GM11168 (cell line): Measurements from ENCODE around the gene SCIN.

ENCODE experiments used
- in situ Hi-C: fragments of 300-500 bp; cut with MboI; formaldehyde crosslinking; loops from one replicate; pipeline ENCODE4 v1.12.0; 2022; ENCODE audit warnings: low sequenced_read_pairs; ENCODE audit not compliant: unreplicated experiment

SCIN gene

DNA sequence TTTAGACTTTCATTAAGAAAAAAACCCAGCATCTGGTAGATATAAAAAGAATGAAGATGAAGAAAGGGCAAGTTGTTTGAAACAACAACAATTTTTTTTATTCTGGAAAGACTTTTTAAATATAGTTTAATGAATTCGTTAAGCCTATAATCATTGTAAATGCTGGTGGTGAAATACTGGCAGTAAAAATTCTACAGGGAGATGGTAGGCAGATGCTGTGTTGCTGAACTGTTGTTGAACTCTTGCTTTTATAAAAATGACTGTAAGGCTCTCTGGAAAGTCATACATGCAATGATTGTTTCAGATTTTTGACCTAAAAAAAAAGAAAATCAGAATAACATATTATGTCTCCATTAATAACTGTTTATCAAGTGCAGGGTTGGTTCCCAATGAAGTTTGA lies 39.0 kb downstream of the SCIN start:
- in situ Hi-C loops = no loop called here

DNA sequence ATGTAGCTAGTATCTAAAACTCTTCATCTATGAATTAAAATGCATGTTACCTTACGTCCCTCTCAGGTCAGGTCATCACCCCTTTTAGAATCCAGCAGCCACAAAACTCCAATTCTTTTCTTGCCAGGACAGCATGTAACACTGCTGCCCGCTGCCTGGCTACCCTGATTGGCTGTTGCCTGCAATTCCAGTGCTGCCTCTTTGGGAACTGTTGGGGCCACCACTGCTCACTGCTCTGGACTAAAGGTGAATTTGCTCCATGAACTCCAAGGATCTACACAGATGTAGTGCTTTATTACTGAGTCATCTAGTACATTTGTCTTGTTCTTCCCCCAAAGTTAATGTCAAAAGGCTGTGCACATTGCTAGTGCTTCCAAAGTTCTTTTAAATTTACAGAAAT lies 40.4 kb downstream of the SCIN start:
- in situ Hi-C loops = no loop called here

DNA sequence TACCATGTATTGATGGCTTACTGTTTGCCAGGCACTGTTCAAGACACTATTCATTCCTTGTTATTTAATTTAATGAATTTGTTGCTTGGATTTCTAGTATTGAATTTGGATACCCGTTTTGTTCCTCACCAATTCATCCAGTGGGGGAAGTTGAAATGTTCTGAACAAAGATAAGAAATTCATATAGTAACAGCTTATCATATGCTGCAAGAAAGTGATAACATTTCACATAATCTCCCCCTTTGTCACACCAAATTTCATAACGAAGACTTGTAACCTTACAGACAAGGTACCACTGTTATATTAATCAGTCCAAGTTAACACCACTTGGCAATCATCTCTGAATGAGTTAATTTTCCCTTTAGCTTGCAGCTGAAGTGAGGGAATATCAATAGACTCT lies 42.1 kb downstream of the SCIN start:
- in situ Hi-C loops = no loop called here

DNA sequence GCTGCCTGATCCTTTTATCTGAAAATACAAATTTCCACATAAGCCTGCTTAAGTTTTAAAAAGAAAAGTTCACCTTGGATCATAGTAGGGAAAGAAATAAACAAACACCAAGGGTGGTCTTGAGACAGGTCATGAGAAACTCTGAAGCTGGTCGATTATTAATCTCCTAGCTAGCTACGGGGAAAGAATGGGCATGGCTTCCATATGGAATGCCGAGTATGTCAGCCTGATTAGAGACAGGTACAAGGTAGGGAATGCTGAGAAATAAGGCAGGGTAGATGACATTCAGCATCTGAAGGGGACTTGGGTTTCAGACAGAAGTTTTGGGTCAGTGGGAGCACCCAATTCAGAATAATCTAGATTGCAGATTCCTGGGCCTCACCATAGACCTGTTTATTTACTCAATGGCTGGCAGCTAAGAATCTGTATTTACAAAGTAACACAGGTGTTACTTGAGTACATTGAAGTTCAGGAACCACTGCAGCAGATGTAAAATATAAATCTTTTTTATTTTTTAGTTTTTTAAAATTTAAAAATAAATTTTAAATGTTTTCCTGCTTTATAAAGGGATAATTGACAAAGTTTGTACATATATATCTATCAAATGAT lies 49.0 kb downstream of the SCIN start:
- in situ Hi-C loops = no loop called here

DNA sequence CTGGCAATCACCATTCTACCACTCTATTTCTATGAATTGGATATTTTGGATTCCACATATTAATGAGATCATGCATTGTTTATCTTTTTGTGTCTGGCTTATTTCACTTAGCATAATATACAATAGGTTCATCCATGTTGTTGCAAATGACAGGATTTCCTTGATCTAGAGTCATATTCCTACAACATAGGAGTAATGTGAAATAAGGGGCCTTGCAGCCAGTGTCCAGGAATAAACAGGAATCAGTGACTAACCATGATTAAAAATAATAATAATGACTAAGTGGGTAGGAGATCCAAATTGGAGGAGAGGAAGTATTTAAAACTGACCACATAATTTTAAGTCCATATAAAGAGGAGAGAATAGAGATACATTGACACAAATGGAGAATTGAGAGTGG lies 49.9 kb downstream of the SCIN start:
- in situ Hi-C loops = no loop called here

DNA sequence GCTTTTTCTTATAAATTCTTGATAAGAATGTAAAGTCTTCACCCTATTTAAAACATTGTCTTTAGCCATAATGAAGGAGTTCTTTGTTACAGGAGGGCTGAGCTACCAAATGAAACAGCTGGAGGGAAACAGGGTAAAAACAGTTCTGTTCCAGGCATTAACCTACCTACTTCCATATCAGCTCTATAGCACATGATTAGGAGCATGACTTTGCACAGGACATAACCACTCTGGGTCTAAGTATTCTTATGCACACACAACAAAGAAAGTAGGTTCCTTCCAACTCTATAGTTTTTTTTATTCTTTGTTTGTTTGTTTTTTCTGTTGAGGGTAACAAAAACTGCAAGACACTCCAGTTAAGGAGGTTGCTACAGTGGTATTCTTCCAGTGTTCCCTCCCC lies 52.7 kb downstream of the SCIN start:
- in situ Hi-C loops = no loop called here

DNA sequence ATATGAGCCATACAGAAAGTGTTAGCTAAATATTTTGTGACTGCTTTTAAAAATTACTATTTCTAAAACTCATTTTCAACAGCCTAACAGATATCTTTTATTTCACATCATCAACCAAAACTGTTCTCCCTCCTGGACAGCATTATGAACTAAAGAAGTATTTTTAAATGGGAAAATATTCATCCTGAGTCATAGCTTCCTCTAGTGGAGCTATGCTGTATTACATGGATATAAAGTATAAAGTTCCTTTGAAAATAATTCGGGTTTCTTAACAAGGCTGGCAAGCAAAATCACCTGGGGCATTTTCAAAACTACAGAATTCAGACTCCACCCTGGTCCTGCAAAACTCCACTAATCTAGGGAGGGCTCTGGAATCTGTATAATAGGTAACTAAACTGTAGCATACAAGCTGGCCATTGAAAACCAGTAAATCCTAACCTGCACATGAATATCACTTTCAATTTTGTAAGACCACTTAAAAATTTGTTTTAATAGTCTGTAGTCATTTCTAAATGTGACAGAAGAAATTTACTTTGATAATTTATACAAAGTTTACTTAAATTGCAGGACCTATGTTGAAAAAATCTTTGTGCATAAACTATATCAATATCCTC lies 53.5 kb downstream of the SCIN start:
- in situ Hi-C loops = no loop called here

DNA sequence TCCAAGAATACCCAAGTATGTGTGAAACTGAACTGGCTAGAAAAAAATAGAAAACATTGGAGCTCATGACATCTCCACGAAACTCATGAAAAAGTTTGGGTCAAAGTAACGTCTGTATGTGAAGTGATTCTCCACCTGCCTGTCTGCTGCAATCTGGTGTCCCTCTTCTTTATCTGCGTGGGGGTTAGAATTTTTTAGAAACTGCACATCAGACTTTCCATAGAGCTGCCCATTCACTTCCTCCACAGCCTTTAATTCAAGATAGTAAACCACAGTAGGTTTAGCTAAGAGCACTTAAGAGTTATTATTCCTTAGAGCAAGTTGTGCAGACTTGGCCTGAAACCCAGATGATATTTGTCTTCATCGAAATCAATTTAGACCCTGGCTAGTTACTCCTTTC lies 55.3 kb downstream of the SCIN start:
- in situ Hi-C loops = loop anchor here (5.0 to 25.0 kb wide), 2 partner anchors 104 to 636 kb away; no protein-coding TSS in a partner anchor

DNA sequence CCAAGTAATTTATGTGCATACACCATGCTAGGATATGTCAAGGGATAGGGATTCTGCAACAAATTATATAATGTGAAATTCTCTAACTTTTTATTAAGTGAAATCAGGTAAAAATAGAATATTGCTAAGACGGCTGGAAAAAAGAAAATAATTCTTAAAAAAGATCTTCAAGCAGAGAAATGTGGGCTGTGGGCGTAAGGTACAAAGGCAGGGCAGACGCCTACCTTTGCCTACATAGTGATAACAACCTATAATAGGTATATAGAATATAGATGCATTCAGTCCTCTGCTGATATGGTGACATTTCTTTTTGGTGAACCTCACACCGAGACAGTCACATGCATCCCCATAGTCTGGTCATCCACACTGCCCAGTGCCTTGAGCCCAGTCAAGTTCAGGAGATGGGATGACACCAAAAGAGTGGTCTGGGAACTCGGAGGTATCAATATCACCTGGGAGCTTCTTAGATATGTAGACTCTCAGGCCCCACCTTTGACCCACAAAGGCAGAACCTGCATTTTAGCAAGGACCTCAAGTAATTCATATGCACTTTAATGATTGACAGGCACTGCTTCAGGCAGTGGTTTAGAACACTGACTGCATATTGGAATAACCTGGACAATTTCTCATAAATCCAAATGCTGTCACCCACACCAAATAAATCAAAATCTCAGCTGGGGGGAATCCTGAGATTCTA lies 59.4 kb downstream of the SCIN start:
- in situ Hi-C loops = loop anchor here (5.0 to 25.0 kb wide), 2 partner anchors 108 to 632 kb away; no protein-coding TSS in a partner anchor

DNA sequence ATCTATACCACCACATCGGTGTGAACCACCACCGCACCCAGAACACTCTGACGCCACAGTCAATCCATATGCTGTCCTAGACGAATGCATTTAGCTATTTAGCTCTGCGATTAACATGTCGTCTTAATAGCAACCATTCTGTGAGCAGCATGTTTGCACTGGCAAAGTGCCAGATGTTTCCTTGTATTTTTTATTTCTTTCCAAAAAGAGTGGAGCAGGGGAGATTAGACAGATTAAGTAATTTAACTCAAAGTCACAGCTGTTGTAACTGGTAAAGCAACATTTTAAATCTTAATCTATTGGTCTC lies 59.9 kb downstream of the SCIN start:
- in situ Hi-C loops = loop anchor here (25.0 kb wide), 1 partner anchor 632 kb away; no protein-coding TSS in a partner anchor

DNA sequence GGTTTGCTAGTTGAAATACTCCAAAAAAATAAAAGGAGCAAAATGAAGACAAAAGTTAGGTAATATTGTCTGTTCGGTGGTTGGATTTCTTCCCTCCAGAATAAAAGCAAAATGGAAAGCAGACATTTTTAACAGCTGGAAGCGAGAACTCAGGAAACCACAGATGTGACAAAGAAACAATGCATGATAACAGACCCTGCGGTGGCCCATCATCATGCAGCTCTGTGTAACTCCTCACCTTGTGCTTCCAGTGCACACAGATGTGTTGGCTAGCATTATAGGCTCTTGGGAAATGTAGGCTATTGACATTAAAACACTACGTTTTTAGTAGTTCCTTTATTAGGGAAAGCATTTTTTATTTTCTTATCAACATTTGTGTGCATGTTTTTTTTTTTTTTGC lies 63.1 kb downstream of the SCIN start:
- in situ Hi-C loops = loop anchor here (25.0 kb wide), 1 partner anchor 629 kb away; no protein-coding TSS in a partner anchor

DNA sequence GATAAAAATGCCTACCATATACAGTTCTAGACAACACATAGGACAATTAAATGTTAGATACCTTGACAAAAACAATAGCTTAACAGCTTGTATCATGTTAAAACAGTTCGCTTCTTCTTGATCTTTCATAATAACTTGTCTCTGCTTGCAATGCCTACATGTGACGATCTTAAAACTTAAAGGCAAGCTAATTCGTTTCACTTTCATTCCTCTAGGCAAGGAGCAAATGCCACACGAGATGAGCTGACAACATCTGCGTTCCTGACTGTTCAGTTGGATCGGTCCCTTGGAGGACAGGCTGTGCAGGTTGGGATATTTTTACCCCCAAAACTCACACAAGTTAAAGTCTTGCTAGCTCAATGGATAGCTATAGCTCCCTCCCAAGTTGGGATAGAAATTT lies 65.3 kb downstream of the SCIN start:
- in situ Hi-C loops = loop anchor here (25.0 kb wide), 1 partner anchor 626 kb away; no protein-coding TSS in a partner anchor

DNA sequence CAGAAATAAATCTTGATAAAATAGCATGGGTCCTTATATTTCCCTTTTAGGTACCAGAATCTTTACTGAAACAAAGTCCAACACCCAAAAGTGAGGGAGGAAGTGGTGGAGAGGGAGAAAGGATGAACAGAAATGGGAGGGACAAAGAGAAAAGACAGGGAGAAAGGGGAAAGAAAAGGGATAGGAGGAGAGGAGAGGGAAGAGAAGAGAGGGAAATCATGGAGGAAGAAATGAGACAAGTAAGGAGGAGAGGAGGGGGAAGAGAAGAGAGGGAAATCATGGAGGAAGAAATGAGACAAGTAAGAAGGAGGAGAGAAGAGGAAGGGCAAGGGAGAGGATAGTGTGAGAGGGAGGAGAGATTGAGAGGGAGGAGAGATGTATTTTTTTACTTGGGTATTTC lies 66.8 kb downstream of the SCIN start:
- in situ Hi-C loops = loop anchor here (25.0 kb wide), 1 partner anchor 625 kb away; no protein-coding TSS in a partner anchor

DNA sequence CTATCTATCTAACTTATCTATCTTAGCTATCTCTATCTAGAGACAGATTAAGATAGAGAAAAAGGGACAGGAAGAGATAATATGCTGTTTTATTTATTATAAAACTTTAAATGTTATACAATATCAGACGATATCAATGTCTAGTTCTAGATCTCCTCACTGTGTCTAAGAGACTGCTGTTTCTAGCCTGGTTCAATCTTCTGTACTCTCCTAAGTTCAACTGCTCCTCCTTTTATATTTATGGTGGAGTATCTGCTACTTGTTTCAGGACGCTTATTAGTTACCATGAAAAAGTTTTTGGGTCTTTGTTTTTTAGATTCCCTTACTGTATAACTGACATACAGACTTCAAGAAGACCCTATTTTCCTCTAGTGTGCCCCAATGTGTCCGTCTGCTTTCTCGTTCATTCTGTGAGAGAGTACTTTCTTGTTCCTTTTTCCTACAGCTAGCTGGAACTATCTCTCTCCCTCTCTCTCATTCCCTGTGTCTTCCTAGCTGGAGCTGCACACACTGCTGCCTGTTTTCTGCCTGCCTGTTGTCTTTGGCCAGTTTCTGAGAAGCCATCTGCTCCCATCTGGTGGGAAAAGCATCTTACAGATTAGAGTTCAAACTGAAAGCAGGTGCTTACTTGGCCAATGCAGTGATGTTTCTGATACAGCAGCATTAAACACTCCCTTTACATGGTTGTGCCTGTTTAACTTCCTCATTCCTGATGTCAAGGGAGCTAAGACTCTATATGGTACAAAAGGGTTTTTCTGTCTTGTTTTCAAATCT lies 67.5 kb downstream of the SCIN start:
- in situ Hi-C loops = loop anchor here (25.0 kb wide), 1 partner anchor 624 kb away; no protein-coding TSS in a partner anchor

DNA sequence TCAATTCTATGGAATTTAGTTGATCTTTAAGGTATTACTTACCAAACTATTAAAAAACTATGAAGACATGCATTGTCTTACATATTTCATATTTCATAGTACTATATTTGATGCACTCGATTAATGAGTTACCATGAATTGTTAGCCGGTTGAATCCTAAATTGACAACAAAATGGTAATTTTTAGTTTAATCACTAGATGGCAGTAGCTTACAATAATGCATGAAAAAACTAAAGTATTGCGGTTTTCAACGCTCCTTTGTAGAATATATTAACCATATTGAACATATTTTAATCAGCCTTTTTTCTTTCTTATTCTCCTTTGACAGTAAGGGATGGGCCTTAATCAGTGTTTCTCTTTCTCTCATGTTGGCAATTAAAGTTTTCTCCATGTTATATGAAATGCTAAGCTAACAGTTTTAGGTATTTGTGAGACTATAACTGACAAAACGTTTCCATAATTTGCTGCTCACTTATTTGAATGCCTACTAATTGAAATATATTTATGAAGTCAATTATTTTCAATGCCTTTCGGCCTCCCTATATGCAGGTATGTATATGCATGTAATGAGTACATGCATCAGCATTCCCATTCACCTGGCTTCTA lies 68.4 kb downstream of the SCIN start:
- in situ Hi-C loops = loop anchor here (25.0 kb wide), 1 partner anchor 623 kb away; no protein-coding TSS in a partner anchor

DNA sequence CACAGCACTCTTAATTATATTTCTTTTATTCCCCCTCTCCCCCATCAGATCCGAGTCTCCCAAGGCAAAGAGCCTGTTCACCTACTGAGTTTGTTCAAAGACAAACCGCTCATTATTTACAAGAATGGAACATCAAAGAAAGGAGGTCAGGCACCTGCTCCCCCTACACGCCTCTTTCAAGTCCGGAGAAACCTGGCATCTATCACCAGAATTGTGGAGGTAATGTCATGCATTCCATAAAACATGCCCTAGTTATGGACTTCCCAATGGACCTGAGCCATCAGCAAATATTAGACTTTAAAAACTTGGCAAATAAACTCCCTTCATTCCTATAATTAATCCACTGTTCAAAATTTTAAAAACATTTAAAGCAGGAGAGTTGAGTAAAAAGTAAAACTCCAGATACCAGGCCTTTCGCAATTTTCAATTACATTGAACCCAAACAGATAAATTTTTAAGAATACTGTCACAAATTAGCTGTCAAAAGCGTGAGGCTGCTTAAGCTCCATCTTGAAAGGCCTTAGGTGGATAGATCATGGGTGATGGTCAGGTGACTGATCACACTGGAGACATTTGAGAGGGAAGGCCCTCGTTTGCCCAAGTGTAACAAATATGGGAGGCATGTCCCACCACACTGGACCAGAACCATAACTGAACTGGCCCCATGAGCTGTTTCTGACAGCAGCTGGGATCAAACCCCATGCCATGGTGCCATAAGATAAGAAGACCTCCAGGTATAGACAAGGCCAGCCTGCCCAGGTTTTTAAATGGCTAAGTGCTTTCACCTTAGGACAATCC lies 70.0 kb downstream of the SCIN start:
- in situ Hi-C loops = loop anchor here (25.0 kb wide), 1 partner anchor 622 kb away; no protein-coding TSS in a partner anchor

DNA sequence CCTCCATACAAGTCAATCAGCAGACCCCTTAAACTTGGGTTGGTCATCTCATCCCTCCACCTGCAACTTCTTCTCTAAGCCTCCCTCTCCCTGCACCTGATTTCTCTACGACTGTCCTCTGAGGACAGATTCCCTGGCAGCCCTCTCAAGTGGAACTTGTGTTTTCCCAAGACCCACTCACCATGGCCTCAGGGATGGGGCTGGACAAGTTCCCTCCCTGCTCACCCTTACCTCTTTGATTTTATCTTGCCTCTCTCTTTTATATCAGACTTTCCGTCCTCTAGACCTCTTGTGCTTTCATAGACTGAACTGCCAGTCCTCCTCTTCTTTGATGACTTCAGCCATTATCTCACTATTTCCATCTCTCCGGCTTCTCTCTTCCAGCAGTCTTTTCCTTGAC lies 70.7 kb downstream of the SCIN start:
- in situ Hi-C loops = loop anchor here (25.0 kb wide), 1 partner anchor 621 kb away; no protein-coding TSS in a partner anchor

DNA sequence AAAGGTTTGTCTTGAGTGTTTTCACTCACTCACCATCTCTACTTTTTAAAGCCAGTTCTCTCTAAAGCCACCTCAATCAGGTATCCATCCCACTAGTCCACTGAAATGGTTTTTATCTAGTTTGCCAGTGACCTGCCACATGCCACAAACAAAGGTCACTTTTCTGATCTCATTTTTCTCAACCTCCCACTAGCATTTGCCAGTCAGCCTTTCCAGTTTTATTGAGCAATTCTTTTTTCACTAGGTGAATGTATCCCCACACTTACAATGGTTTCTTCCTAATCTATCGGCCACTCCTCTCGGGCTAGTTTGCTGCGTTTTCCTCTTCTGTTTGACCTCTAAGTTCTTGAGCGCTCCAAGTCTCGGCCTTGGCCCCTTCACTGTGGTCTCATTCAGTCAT lies 72.0 kb downstream of the SCIN start:
- in situ Hi-C loops = loop anchor here (25.0 kb wide), 1 partner anchor 620 kb away; no protein-coding TSS in a partner anchor

DNA sequence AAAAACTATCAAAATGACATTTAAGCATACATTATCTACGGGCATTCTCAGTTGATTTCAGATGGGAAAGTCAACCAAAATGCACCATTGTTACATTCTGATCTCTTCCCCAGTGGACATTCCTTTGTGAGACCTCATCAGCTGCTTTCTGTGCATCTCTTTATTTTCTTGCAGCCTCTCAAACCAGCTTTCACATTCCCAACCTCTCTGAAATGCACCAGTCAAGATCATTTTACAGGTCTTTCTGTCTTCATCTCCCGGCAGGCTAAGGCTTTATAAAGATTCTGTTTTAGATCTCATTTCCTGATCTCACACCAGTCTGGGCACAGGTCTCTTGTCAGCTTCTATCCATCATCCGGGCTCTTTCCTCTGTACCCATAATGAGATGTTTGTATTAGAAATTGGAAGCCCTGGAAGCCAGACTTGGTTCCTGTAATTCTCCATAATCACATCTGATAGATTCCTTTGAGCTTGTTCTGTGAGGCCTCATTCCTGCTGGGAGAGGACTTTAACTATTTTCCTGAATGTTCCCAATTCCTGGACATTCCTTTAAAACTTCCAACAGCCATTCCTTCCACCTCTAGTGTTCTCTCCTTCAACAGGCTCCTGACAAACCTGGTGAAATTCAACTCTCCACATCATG lies 72.6 kb downstream of the SCIN start:
- in situ Hi-C loops = loop anchor here (25.0 kb wide), 1 partner anchor 619 kb away; no protein-coding TSS in a partner anchor
